H1 (cell line): ENCODE results near the gene SLC7A6OS. TPM values are rescaled to one million over a fixed set of nuclear protein-coding genes. Genes with fewer than 3 reads are reported as not detected.

Experiments used
- CTCF ChIA-PET: fragments of 300-600 bp; sonication (Branson Sonifier 250); formaldehyde crosslinking; loops from one replicate; lab custom pipeline; 2021; ENCODE audit not compliant: partially characterized antibody; lab: Charles Lee
- POLR2A ChIA-PET: fragments of 300-600 bp; sonication (Branson Sonifier 250); formaldehyde crosslinking; loops from one replicate; lab custom pipeline; 2021; ENCODE audit warnings: inconsistent platforms; ENCODE audit not compliant: partially characterized antibody; lab: Charles Lee
- DNase-seq, 2 experiments: peaks; one replicate each; pipeline versions ENCODE4 v3.0.0 to v3.0.0-alpha.2; 2010 to 2022; ENCODE audit warnings: low spot score in 2 of 2, low read depth in 1 of 2, mixed read lengths in 1 of 2
- FAIRE-seq: peaks from 2 replicates; lab custom pipeline; 2011; peaks lifted over from hg19 to GRCh38; lab: Jason Lieb, UNC
- H2AFZ ChIP-seq: 2 replicates; pipeline ENCODE4 v1.8.1; 2012; ENCODE audit warnings: low read length, inconsistent platforms
- H2AK5ac ChIP-seq: 2 replicates; pipeline ENCODE4 v1.6.1; 2013; ENCODE audit warnings: low read depth, low read length
- H2BK120ac ChIP-seq: replicated peaks from 2 replicates; pipeline ENCODE3; 2013; ENCODE audit warnings: low read depth, low read length, inconsistent platforms
- H2BK12ac ChIP-seq: 2 replicates; pipeline ENCODE4 v1.6.1; 2013; ENCODE audit warnings: low read depth, low read length
- H2BK15ac ChIP-seq: 2 replicates; pipeline ENCODE4 v1.6.1; 2013; ENCODE audit warnings: low read length
- H2BK20ac ChIP-seq: 2 replicates; pipeline ENCODE4 v1.6.1; 2013; ENCODE audit warnings: low read length
- H2BK5ac ChIP-seq: 2 replicates; pipeline ENCODE4 v1.6.1; 2013; ENCODE audit warnings: low read depth, low read length
- H3K14ac ChIP-seq: 2 replicates; pipeline ENCODE4 v1.6.1; 2013; ENCODE audit warnings: inconsistent platforms; ENCODE audit not compliant: insufficient read length
- H3K18ac ChIP-seq: 2 replicates; pipeline ENCODE4 v1.6.1; 2013; ENCODE audit warnings: low read length; ENCODE audit errors: extremely low read depth
- H3K23ac ChIP-seq: 2 replicates; pipeline ENCODE4 v1.6.1; 2013; ENCODE audit warnings: inconsistent platforms; ENCODE audit not compliant: insufficient read length
- H3K23me2 ChIP-seq: 2 replicates; pipeline ENCODE4 v1.6.1; 2013; ENCODE audit warnings: low read depth, low read length
- H3K27ac ChIP-seq: 2 replicates; pipeline ENCODE4 v1.6.1; 2011; ENCODE audit warnings: low read depth, low read length, inconsistent platforms
- H3K27me3 ChIP-seq, 4 experiments: replicated peaks in 1 of 4; 1 replicate in 1 of 4; 2 replicates in 3 of 4; pipeline versions ENCODE4 v1.6.1 to v1.8.1; 2011 to 2013; ENCODE audit warnings: low read length in 3 of 4, mild to moderate bottlenecking in 3 of 4, inconsistent platforms in 2 of 4, mixed read lengths in 2 of 4, moderate library complexity in 1 of 4; ENCODE audit not compliant: control insufficient read depth in 3 of 4, insufficient read depth in 3 of 4; ENCODE audit errors: extremely low read depth in 1 of 4
- H3K36me3 ChIP-seq, 4 experiments: 2 replicates each; pipeline versions ENCODE4 v1.6.1 to v1.8.1; 2011 to 2013; ENCODE audit warnings: mild to moderate bottlenecking in 4 of 4, low read length in 3 of 4, moderate library complexity in 2 of 4, control low read depth in 1 of 4, inconsistent platforms in 1 of 4; ENCODE audit not compliant: insufficient read depth in 4 of 4, control insufficient read depth in 2 of 4
- H3K4ac ChIP-seq: replicated peaks from 2 replicates; pipeline ENCODE3; 2013; ENCODE audit warnings: low read length, low read depth, mixed read lengths, inconsistent platforms; ENCODE audit not compliant: insufficient read length
- H3K4me1 ChIP-seq, 4 experiments: replicated peaks in 1 of 4; 1 replicate in 1 of 4; 2 replicates in 3 of 4; pipeline versions ENCODE4 v1.6.1 to v1.8.1; 2011 to 2013; ENCODE audit warnings: low read length in 3 of 4, inconsistent platforms in 2 of 4, mixed read lengths in 1 of 4; ENCODE audit not compliant: insufficient read depth in 4 of 4, control insufficient read depth in 3 of 4
- H3K4me2 ChIP-seq, 2 experiments: 2 replicates each; pipeline versions ENCODE4 v1.6.1 to v1.8.1; 2011 to 2013; ENCODE audit warnings: low read depth in 2 of 2, low read length in 2 of 2, control low read depth in 1 of 2, inconsistent platforms in 1 of 2, mild to moderate bottlenecking in 1 of 2; ENCODE audit not compliant: insufficient read depth in 1 of 2
- H3K4me3 ChIP-seq, 4 experiments: fragments of 200-600, 300-600 bp in 1 of 4; sonication (generic), shearing (Covaris generic), sonication (Bioruptor Twin) in 1 of 4; 2 replicates each; pipeline versions ENCODE4 v1.5.1 to v1.8.1; 2011 to 2016; ENCODE audit warnings: low read length in 4 of 4, low read depth in 3 of 4, control low read depth in 2 of 4, inconsistent platforms in 2 of 4, mild to moderate bottlenecking in 2 of 4, mixed read lengths in 1 of 4, moderate library complexity in 1 of 4; ENCODE audit not compliant: insufficient read depth in 2 of 4; ENCODE audit errors: extremely low read depth in 1 of 4
- H3K56ac ChIP-seq: replicated peaks from 2 replicates; pipeline ENCODE3; 2013; ENCODE audit warnings: low read depth, mild to moderate bottlenecking, mixed read lengths, low read length, inconsistent platforms; ENCODE audit not compliant: insufficient read length
- H3K79me1 ChIP-seq: 2 replicates; pipeline ENCODE4 v1.6.1; 2013; ENCODE audit warnings: low read depth, low read length, control low read depth
- H3K79me2 ChIP-seq, 2 experiments: 2 replicates each; pipeline versions ENCODE4 v1.6.1 to v1.8.1; 2012 to 2013; ENCODE audit warnings: low read length in 2 of 2, mild to moderate bottlenecking in 2 of 2, inconsistent platforms in 1 of 2; ENCODE audit not compliant: insufficient read depth in 2 of 2, control insufficient read depth in 1 of 2
- H3K9ac ChIP-seq, 4 experiments: replicated peaks in 1 of 4; 1 replicate in 1 of 4; 2 replicates in 3 of 4; pipeline versions ENCODE4 v1.6.1 to v1.8.1; 2011 to 2013; ENCODE audit warnings: low read depth in 3 of 4, low read length in 3 of 4, control low read depth in 2 of 4, mild to moderate bottlenecking in 2 of 4, moderate library complexity in 2 of 4, inconsistent platforms in 1 of 4; ENCODE audit errors: extremely low read depth in 1 of 4
- H3K9me3 ChIP-seq, 2 experiments: 2 replicates each; pipeline versions ENCODE4 v1.6.1 to v1.8.1; 2012 to 2013; ENCODE audit warnings: mild to moderate bottlenecking in 2 of 2, moderate library complexity in 2 of 2, control low read depth in 1 of 2, inconsistent platforms in 1 of 2, low read depth in 1 of 2, low read length in 1 of 2, mixed read lengths in 1 of 2; ENCODE audit not compliant: insufficient read depth in 2 of 2
- H4K20me1 ChIP-seq, 2 experiments: replicated peaks in 1 of 2; 2 replicates each; pipeline versions ENCODE3 to v1.8.1; 2011 to 2013; ENCODE audit warnings: inconsistent platforms in 2 of 2, low read length in 2 of 2, mild to moderate bottlenecking in 1 of 2; ENCODE audit not compliant: insufficient read depth in 2 of 2, control insufficient read depth in 1 of 2
- H4K5ac ChIP-seq: 2 replicates; pipeline ENCODE4 v1.6.1; 2013; ENCODE audit warnings: low read length, low read depth, mixed read lengths, inconsistent platforms; ENCODE audit not compliant: insufficient read length
- H4K8ac ChIP-seq: 2 replicates; pipeline ENCODE4 v1.8.0; 2013; ENCODE audit warnings: mild to moderate bottlenecking, moderate library complexity, low read length, inconsistent platforms; ENCODE audit not compliant: insufficient read depth; ENCODE audit errors: extremely low read depth
- H4K91ac ChIP-seq: replicated peaks from 2 replicates; pipeline ENCODE3; 2013; ENCODE audit warnings: low read length, mixed read lengths, inconsistent platforms; ENCODE audit not compliant: insufficient read length
- ASH2L ChIP-seq: fragments of 200-600, 300-600 bp; sonication (generic); IDR thresholded peaks from one replicate; pipeline ENCODE4 v1.7.1; 2017; ENCODE audit warnings: low read length
- BACH1 ChIP-seq: IDR thresholded peaks from 2 replicates; pipeline ENCODE4 v1.6.1; 2012; ENCODE audit warnings: low read length, improper control_type of control experiment
- CREB1 ChIP-seq: IDR thresholded peaks from 2 replicates; pipeline ENCODE4 v1.6.1; 2012; ENCODE audit warnings: inconsistent platforms
- FOSL1 ChIP-seq: IDR thresholded peaks from 2 replicates; pipeline ENCODE4 v1.6.1; 2011; ENCODE audit warnings: mild to moderate bottlenecking, low read depth, low read length, moderate library complexity; ENCODE audit not compliant: insufficient read depth
- JUN ChIP-seq: IDR thresholded peaks from 2 replicates; pipeline ENCODE4 v1.6.1; 2011; ENCODE audit warnings: low read depth, mild to moderate bottlenecking, improper control_type of control experiment, low read length
- WGBS, 2 experiments: shearing (Covaris generic) in 1 of 2; methylation state at CpG; one replicate each; pipeline versions ENCODE4 v1.1.6 to v1.1.7; 2013 to 2015; ENCODE audit warnings: low lambda C conversion rate in 2 of 2, mixed read lengths in 2 of 2, inconsistent platforms in 1 of 2, low coverage in 1 of 2, missing lambda C conversion rate in 1 of 2; ENCODE audit not compliant: insufficient replicate concordance in 2 of 2, insufficient coverage in 1 of 2, insufficient read length in 1 of 2; ENCODE audit errors: extremely low coverage in 1 of 2, missing lambda C conversion rate in 1 of 2; 5-methylcytosine and 5-hydroxymethylcytosine counted together
- polyA plus RNA-seq, 7 experiments: library from polyadenylated mRNA; depleted of rRNA in 3 of 7; stranded (reverse) in 5 of 7; unstranded in 2 of 7; fragments of >200 nt in 5 of 7; fragments of 200-250 nt in 2 of 7; gene quantifications; 1 replicate in 5 of 7; 2 replicates in 1 of 7; 4 replicates in 1 of 7; pipeline versions ENCODE4 v1.2.1 to v1.2.3, GENCODE V29; 2011 to 2013; ENCODE audit warnings: missing spikeins in 2 of 7, mixed read lengths in 2 of 7
- total RNA-seq: library from RNA; stranded (reverse); fragmentation: NEBNext Ultra II Directional; extraction: Animal tissue kit (Norgen Biotek cat#: 25700); gene quantifications from 2 replicates; pipeline ENCODE4 v1.2.1, GENCODE V29; 2021

Gene SLC7A6OS
- total and polyA plus RNA-seq, 2 of the 8 experiments (the other 6 are each of a cell fraction or from before 2014, with no cell fraction given), result 7.3 to 21.3 TPM

DNA sequence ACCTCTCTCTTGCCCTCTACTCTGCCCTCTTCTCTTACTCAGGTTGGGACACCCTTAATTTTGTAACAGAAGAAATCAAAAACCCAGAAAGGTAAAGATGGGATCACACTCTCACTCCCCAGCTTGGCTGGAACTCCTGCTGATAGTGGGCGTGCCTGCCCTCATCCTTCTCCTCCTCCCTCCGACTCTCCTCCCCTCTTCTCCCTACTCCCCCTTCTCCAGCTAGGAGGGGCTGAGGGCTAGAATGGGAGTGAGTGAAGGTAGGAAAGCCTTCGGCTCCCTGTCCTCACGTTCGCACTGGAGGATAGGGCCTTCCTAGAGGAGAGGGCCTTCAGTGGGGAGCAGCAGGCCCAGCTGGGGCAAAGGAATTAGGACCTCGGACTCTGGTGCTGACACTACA, 20.3 kb downstream of the SLC7A6OS start:
- Histone ChIP-seq H3K27me3 (no peaks in the 10 kb centered on the region), H3K9ac (no peak overlapping the region), H3K4me2 (no peak overlapping the region), H3K23ac (no peak overlapping the region), H3K56ac (no peak overlapping the region), H3K79me1 (0 out of 2 replicates have a peak, but pooled peaks cover 3% of the 10 kb centered on the region), H3K4ac (no peak overlapping the region), H2BK120ac (no peak overlapping the region), H3K14ac (no peak overlapping the region), H3K79me2 (no peaks in the 10 kb centered on the region), H3K4me3 (no peak overlapping the region), H2AK5ac (no peak overlapping the region), H3K27ac (no peak overlapping the region), H2AFZ (no peak overlapping the region), H3K23me2 (no peaks in the 10 kb centered on the region; the same call in 1 of the 2 replicates), H2BK12ac (no peak overlapping the region), H3K9me3 (no peaks in the 10 kb centered on the region), H3K18ac (no peak overlapping the region), H4K8ac (no peak overlapping the region), H3K4me1 (no peaks in the 10 kb centered on the region), H4K20me1 (peaks cover 2 to 7% of the 10 kb centered on the region in 2 experiments), H2BK15ac (no peak overlapping the region), H2BK5ac (no peak overlapping the region), H4K91ac (no peak overlapping the region), H2BK20ac (no peak overlapping the region), H4K5ac (no peak overlapping the region), H3K36me3 (peaks cover 0 to 15% (median 6%) of the 10 kb centered on the region in 4 experiments; a peak in 5 of 8 replicates)
- CTCF ChIA-PET, result interaction anchor here (1.1 to 20.4 kb wide), 6 partner anchors 10 to 50 kb away, joined by 3 to 233 read pairs (median 4); partner anchors contain the start of gene SLC7A6
- FAIRE-seq (no peak), DNase-seq (no peak)
- TF ChIP-seq BACH1 (no peak), CREB1 (no peak), ASH2L (no peak), FOSL1 (no peak), JUN (no peak)
- WGBS, 2 experiments, result 72% methylated on average over 6 of the region's 6 CpGs; no CpG with 5 or more reads in 1 of the 2 experiments
- POLR2A ChIA-PET, result interaction anchor here (0.8 to 4.4 kb wide), 5 partner anchors 11 to 71 kb away, joined by 3 to 13 read pairs (median 3); partner anchors contain the start of genes PRMT7 and SLC7A6OS
